Natural killer cell treated with Interleukin-12 subunit alpha and Interleukin-12 subunit beta and Interleukin-15 and Interleukin-18, amount 100 ng/mL, for 72 hours (primary cell): ENCODE data around the gene CD2. TPM values are rescaled to one million over a fixed set of nuclear protein-coding genes. Genes with fewer than 3 reads are reported as not detected.
A peak's percentile ranks its signal among the peaks of the same experiment; 100 is the strongest.
"Not testable (repeated sequence)": the region's sequence is repeated elsewhere in the genome, so short reads cannot be mapped to it uniquely, and the experiment has no call there.

Experiments used
- ATAC-seq, 2 donors: fragments of 150-1000 bp; cut with Tn5 transposase in 1 of 2; sonication (Bioruptor Pico), chemical (Tn5 transposase) in 1 of 2; 2 replicates each; pipeline ENCODE4 v1.10.0; 2021
- DNase-seq: peaks from one replicate; pipeline ENCODE4 v3.0.0; 2022; ENCODE audit warnings: low spot score
- H3K27ac Mint-ChIP-seq, 2 donors: 1 replicate in 1 of 2; 2 replicates in 1 of 2; pipeline ENCODE4 v1.8.0; 2022; ENCODE audit warnings: mixed read lengths in 2 of 2, mild to moderate bottlenecking in 1 of 2, moderate library complexity in 1 of 2
- H3K27me3 Mint-ChIP-seq, 2 donors: 1 replicate in 1 of 2; 2 replicates in 1 of 2; pipeline ENCODE4 v1.8.0; 2022; ENCODE audit warnings: mixed read lengths in 2 of 2
- H3K36me3 Mint-ChIP-seq: one replicate; pipeline ENCODE4 v1.8.0; 2022; ENCODE audit warnings: mixed read lengths
- H3K4me1 Mint-ChIP-seq, 2 donors: 1 replicate in 1 of 2; 2 replicates in 1 of 2; pipeline ENCODE4 v1.8.0; 2022; ENCODE audit warnings: low read depth in 2 of 2, mixed read lengths in 2 of 2, mild to moderate bottlenecking in 1 of 2
- H3K4me3 Mint-ChIP-seq: one replicate; pipeline ENCODE4 v1.8.0; 2022; ENCODE audit warnings: mixed read lengths
- H3K9me3 Mint-ChIP-seq: 2 replicates; pipeline ENCODE4 v1.8.0; 2022; ENCODE audit warnings: mixed read lengths
- total RNA-seq, 2 donors: library from RNA; stranded (reverse); gene quantifications; one replicate each; pipeline ENCODE4 v1.2.3, GENCODE V29; 2022

Gene CD2
- total RNA-seq, 2 donors from 2014 or later = 71.4 to 140 TPM

DNA sequence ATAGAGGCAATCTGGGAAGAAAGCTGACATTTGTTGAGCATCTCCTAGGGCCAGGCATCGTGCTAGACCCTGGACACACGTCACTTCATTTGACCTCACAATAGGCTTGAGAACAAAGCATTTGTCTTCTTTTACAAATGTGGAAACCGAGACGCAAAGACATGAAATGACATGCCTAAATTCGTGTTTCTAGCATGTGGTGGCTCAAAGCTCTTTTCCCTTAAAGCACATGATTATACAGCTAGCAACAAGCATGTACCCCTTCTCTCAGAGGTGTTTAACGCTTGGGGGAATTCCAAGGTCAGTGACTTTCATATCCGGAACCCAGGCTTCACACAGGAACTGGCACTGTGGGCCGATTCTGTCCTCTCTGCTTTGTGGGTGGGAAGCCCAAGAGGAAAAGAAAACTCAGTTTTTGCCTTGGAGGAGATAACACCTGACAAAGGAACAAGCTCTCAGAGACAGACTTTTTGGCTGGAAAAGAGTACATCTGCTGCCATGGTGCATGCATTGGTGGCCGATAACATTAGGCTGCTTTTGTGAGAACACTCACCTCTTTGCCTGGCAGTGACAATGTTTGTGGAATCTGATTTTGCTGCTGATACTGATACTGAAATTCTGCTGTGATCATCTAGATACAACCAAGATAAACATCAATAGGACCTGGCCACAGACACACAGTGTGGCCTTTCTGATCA, 15.4 kb upstream of the CD2 start:
- H3K36me3 Mint-ChIP-seq = peaks cover 26% of the 10 kb centered on the region
- peaks cover 15% of the 10 kb centered on the region for H3K9me3 Mint-ChIP-seq
- peaks cover 50 to 52% of the 10 kb centered on the region in 2 donors for H3K4me1 Mint-ChIP-seq
- peak; percentile 89 for DNase-seq
- ATAC-seq = peak; percentile 90 to 92
- H3K27me3 Mint-ChIP-seq = no peaks in the 10 kb centered on the region
- H3K27ac Mint-ChIP-seq = peak overlapping the region; percentile 99
- peak overlapping the region; percentile 86 for H3K4me3 Mint-ChIP-seq

DNA sequence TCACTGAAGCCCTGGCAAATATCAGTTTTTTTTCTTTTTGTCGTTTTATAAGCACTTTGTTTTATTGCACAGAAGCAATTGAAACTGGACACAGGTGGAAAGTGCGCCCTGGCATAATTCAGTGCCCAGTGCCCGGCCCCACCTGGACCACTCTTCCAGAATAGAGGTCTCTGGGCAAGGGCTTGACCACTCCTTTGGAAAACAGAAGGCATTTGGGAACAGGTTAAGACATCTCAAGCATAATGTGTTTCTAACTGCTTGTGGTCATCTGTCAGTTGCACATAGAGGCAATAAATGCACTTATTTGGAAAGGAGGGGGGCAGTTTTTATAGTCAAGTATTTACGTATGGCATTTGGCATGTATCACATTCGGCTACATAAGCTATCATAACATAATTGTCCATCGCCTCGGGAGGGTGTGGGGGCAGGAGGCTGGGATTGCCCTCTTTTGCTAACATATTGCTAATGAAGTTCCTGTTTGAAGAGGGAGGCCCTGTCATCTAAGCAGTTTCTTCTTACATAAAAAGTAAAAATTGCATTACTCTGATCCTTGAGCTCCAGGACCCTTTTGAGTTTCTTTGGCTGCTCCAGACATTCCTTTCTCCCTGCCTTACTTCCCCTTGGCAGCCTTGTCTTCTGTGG, 14.7 kb upstream of the CD2 start:
- Mint-ChIP-seq H3K4me3 (peak overlapping the region; percentile 86), H3K27me3 (no peaks in the 10 kb centered on the region), H3K9me3 (peaks cover 21% of the 10 kb centered on the region), H3K4me1 (peaks cover 50 to 52% of the 10 kb centered on the region in 2 donors), H3K27ac (peak overlapping the region; percentile 99), H3K36me3 (peaks cover 32% of the 10 kb centered on the region)
- DNase-seq (no peak), ATAC-seq (no peak)

GRCh38 chr1:116740296-116740695, 13.9 kb upstream of the CD2 start:
- H3K4me1 Mint-ChIP-seq = peaks cover 50 to 52% of the 10 kb centered on the region in 2 donors
- H3K4me3 Mint-ChIP-seq = peak overlapping the region; percentile 86
- H3K27me3 Mint-ChIP-seq = no peaks in the 10 kb centered on the region
- H3K9me3 Mint-ChIP-seq = peaks cover 26% of the 10 kb centered on the region
- no peak for DNase-seq
- H3K36me3 Mint-ChIP-seq = peaks cover 40% of the 10 kb centered on the region
- peak overlapping the region; percentile 99 for H3K27ac Mint-ChIP-seq
- ATAC-seq = no peak

- DNase-seq (no peak), ATAC-seq (no peak)
- Mint-ChIP-seq H3K4me3 (peak overlapping the region; percentile 86), H3K36me3 (peaks cover 45% of the 10 kb centered on the region), H3K27ac (peak overlapping the region; percentile 99), H3K9me3 (peaks cover 28% of the 10 kb centered on the region), H3K4me1 (peaks cover 50 to 52% of the 10 kb centered on the region in 2 donors), H3K27me3 (no peaks in the 10 kb centered on the region)
Measured at GRCh38 chr1:116740746-116741145, 13.5 kb upstream of the CD2 start.

GRCh38 chr1:116741836-116742565, 12.2 kb upstream of the CD2 start:
- Mint-ChIP-seq H3K27me3 (no peaks in the 10 kb centered on the region), H3K4me1 (peaks cover 45% of the 10 kb centered on the region in 2 donors), H3K4me3 (no peak overlapping the region), H3K36me3 (peaks cover 57% of the 10 kb centered on the region), H3K27ac (peak overlapping the region in 1 of 2 donors; percentile 99), H3K9me3 (peaks cover 33% of the 10 kb centered on the region)
- no peak for ATAC-seq
- no peak for DNase-seq

- peaks cover 30% of the 10 kb centered on the region in 2 donors for H3K4me1 Mint-ChIP-seq
- ATAC-seq = no peak
- no peak overlapping the region for H3K4me3 Mint-ChIP-seq
- H3K27ac Mint-ChIP-seq = no peak overlapping the region
- H3K27me3 Mint-ChIP-seq = no peaks in the 10 kb centered on the region
- peaks cover 41% of the 10 kb centered on the region for H3K9me3 Mint-ChIP-seq
- peaks cover 73% of the 10 kb centered on the region for H3K36me3 Mint-ChIP-seq
- no peak for DNase-seq
Measured at GRCh38 chr1:116743535-116743934, 10.7 kb upstream of the CD2 start.

DNA sequence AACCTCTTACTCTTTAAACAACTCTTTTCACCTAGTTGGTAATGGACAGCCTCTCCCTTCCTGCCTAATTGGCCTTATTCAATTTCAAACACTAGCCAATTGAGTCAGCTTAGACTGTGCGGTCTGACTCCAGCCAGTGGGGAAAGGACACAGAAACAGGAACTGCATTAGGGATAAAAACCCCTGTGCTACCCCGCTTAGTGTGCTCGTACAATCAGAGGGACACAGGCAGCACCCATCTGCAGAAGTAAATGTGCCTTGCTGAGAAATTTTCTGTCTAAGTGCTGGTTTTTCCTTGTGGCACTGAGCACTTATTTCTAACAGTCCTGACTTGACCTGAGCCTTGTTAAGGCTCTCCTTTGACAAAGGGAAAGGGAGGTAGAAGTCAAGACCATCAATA, 6.0 kb upstream of the CD2 start:
- Mint-ChIP-seq H3K27ac (peak overlapping the region in 1 of 2 donors; percentile 69), H3K4me1 (peaks cover 11 to 13% of the 10 kb centered on the region in 2 donors), H3K27me3 (no peaks in the 10 kb centered on the region), H3K9me3 (peaks cover 32% of the 10 kb centered on the region), H3K36me3 (peaks cover 71% of the 10 kb centered on the region), H3K4me3 (no peak overlapping the region)
- DNase-seq = no peak
- ATAC-seq = no peak

DNA sequence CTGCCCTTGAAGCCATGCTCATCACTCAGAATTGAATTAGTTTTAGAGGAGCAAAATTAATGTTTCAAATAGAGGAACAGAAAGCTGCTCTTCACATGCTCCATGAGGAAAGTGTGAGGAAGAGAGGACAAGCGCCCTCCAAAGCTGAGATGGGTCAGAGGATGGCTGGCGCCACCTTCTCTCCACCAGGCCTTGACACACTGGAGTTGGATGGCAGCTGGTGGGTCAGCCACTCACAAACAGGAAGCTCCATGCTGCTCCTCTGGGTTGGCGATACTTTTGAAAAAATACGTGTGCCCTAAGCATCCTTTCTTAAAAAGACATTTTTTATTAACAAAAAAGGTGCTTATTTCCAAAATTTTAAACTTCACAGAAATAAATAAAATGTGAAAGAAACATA, 3.1 kb upstream of the CD2 start:
- DNase-seq (no peak), ATAC-seq (no peak)
- Mint-ChIP-seq H3K9me3 (peaks cover 18% of the 10 kb centered on the region), H3K36me3 (peaks cover 59% of the 10 kb centered on the region), H3K27ac (peak overlapping the region; percentile 85 to 92), H3K27me3 (no peaks in the 10 kb centered on the region), H3K4me1 (peaks cover 32 to 34% of the 10 kb centered on the region in 2 donors), H3K4me3 (peak overlapping the region; percentile 48)

- H3K36me3 Mint-ChIP-seq = peaks cover 59% of the 10 kb centered on the region
- peak overlapping the region; percentile 48 for H3K4me3 Mint-ChIP-seq
- DNase-seq = no peak
- peak overlapping the region; percentile 85 to 92 for H3K27ac Mint-ChIP-seq
- H3K9me3 Mint-ChIP-seq = peaks cover 15% of the 10 kb centered on the region
- H3K4me1 Mint-ChIP-seq = peaks cover 34 to 35% of the 10 kb centered on the region in 2 donors
- no peak for ATAC-seq
- no peaks in the 10 kb centered on the region for H3K27me3 Mint-ChIP-seq
Measured at GRCh38 chr1:116751621-116752020, 2.6 kb upstream of the CD2 start.

DNA sequence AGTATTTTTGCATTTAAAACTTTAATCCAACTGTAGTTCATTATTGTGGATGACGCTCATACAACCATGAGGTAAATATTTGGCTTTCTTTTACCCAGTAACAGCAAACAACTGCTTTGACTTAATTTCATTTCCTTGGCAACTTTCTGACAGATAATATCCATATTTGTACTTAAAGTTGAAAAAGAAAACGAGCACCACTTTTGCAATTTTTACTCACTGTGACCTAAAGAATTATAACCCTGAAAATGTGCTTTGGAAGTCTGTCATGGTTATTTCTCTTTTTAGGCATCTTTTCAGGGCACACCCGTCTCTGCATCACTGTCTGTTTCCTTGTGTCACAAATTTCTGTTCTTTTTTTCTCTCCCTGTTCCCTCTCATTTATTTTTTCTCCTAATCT, 918 bp upstream of the CD2 start:
- DNase-seq (no peak), ATAC-seq (no peak)
- Mint-ChIP-seq H3K27me3 (no peaks in the 10 kb centered on the region), H3K36me3 (peaks cover 48% of the 10 kb centered on the region), H3K4me3 (peak overlapping the region; percentile 98), H3K27ac (peak overlapping the region; percentile 98 to 99), H3K4me1 (peaks cover 34 to 36% of the 10 kb centered on the region in 2 donors), H3K9me3 (peaks cover 7% of the 10 kb centered on the region)

- ATAC-seq (no peak), DNase-seq (no peak)
- Mint-ChIP-seq H3K4me3 (peak overlapping the region; percentile 98), H3K27me3 (no peaks in the 10 kb centered on the region), H3K27ac (peak overlapping the region; percentile 98 to 99), H3K36me3 (peaks cover 43% of the 10 kb centered on the region), H3K4me1 (peaks cover 43 to 44% of the 10 kb centered on the region in 2 donors), H3K9me3 (no peaks in the 10 kb centered on the region)
Measured at GRCh38 chr1:116755066-116755465, 836 bp downstream of the CD2 start.

DNA sequence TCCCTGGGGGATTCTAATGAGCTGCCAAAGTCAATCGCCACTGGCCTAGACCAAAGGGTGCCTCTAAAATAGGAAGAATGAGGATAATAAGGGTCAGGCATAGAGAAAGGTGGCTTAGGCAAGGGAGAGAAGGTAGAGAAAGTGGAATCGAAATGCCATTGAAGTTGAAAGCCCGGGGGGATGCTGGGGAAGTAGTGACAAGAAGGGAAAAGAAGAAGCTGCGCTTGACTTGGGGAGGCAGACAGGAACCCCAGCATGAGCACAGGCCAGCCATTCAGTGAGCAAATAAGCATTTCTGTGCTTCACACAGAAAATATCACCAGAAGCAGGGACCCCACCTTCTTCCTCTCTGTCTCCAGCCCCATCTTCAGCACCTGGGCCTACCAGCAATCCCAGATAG, 1.5 kb downstream of the CD2 start:
- Mint-ChIP-seq H3K36me3 (peaks cover 46% of the 10 kb centered on the region), H3K9me3 (no peaks in the 10 kb centered on the region), H3K4me3 (peak overlapping the region; percentile 98), H3K4me1 (peaks cover 48 to 50% of the 10 kb centered on the region in 2 donors), H3K27ac (peak overlapping the region; percentile 98 to 99), H3K27me3 (no peaks in the 10 kb centered on the region)
- DNase-seq = no peak
- peak; percentile 3 to 48 for ATAC-seq

DNA sequence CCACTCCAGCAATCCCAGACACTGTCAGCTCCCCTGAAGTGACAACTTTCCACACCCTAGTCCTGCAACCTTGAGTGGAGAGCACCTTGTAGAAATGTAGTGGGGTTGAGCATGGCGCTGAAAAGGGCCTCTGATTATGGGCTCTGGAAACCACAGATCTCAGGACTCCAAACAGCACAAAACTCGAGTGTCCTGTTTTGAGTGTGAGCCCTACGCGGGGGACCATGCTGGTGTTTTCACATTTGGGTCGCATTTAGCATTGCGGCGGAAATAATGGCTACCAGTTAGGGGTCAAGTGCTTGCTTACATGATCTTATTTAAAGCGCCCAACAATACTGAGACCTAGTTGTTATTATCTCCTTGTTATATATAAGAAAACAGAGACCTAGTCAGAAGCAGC, 1.9 kb downstream of the CD2 start:
- not testable (repeated sequence) for DNase-seq, H3K9me3 Mint-ChIP-seq, H3K27me3 Mint-ChIP-seq
- Mint-ChIP-seq H3K4me3 (peak overlapping the region; percentile 98), H3K36me3 (peaks cover 49% of the 10 kb centered on the region), H3K27ac (peak overlapping the region; percentile 98 to 99), H3K4me1 (peaks cover 47% of the 10 kb centered on the region in 2 donors)
- peak; percentile 50 to 68 for ATAC-seq

DNA sequence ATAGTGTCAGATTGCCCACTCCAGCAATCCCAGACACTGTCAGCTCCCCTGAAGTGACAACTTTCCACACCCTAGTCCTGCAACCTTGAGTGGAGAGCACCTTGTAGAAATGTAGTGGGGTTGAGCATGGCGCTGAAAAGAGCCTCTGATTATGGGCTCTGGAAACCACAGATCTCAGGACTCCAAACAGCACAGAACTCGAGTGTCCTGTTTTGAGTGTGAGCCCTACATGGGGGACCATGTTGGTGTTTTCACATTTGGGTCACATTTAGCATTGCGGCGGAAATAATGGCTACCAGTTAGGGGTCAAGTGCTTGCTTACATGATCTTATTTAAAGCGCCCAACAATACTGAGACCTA, 4.2 kb downstream of the CD2 start:
- peaks cover 52 to 60% of the 10 kb centered on the region in 2 donors for H3K4me1 Mint-ChIP-seq
- peaks cover 69% of the 10 kb centered on the region for H3K36me3 Mint-ChIP-seq
- H3K27ac Mint-ChIP-seq = peak overlapping the region; percentile 98 to 99
- not testable (repeated sequence) for H3K9me3 Mint-ChIP-seq, DNase-seq, H3K27me3 Mint-ChIP-seq
- H3K4me3 Mint-ChIP-seq = peak overlapping the region; percentile 98
- ATAC-seq = peak in 1 of 2 donors; percentile 32
